NCI-H146 treated with DMSO at 0.1 percent for 48 hours (cell line): ENCODE data around the gene STK32C.
"Not testable (repeated sequence)": the region's sequence is repeated elsewhere in the genome, so short reads cannot be mapped to it uniquely, and the experiment has no call there.

ENCODE experiments used
- DNase-seq: peaks from one replicate; lab custom pipeline; 2025; ENCODE audit not compliant: unreplicated experiment; lab: John Stamatoyannopoulos, UW

The STK32C gene

DNA sequence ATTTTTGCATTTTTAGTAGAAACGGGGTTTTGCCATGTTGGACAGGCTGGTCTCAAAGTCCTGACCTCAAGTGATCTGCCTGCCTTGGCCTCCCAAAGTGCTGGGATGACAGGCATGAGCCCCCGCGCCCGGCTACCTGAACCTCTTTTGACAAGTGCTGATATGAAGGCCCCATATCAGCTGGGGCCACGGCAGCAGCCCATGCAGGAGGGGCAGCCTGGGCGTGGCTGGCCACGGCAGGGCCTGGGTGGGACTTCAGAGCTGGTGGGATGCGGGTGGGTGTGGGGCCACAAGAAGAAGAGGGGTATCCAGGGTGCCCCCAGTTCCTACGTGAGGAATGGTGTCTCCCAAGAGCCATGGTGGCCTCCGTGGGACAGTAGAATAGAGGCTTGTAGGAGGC lies 31.1 kb upstream of the STK32C start:
- DNase-seq: no peak

DNA sequence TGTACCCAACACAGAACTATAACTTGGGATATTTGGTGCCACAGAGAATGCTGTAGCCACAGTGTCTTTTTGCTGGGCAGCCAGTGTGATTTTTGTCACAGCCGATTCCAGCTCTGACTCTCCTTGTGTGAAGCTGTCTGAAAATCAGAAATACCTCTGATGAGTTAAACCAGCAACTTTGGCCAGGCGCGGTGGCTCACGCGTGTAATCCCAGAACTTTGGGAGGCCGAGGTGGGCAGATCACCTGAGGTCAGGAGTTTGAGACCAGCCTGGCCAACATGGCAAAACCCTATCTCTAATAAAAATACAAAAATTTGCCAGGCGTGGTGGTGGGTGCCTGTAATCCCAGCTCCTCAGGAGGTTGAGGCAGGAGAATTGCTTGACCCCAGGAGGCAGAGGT lies 30.1 kb upstream of the STK32C start:
- DNase-seq: not testable (repeated sequence)

DNA sequence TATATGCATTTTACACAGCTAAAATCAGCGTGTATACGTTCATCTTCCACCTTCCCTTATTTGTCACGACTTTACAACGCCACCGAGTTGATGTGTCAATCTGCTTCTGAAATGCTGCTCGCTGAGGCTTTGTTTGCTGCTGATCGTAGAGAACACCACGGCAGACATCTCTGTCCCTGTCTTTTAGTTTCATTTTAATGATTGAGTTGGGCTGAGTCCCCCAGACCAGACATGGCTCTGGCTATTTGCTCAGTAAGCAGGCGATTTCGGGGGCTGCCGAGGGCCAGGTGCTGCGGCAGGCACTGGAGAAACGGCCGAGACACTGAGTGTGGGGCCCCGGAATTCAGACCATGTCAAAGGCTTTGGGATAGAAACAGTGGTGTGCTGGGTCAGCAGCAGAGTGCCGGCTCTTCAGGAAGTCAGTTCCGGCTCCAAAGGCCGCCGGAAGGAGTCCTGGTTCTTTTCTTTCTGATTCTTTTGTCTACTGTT lies 29.2 kb upstream of the STK32C start:
- DNase-seq: no peak

DNA sequence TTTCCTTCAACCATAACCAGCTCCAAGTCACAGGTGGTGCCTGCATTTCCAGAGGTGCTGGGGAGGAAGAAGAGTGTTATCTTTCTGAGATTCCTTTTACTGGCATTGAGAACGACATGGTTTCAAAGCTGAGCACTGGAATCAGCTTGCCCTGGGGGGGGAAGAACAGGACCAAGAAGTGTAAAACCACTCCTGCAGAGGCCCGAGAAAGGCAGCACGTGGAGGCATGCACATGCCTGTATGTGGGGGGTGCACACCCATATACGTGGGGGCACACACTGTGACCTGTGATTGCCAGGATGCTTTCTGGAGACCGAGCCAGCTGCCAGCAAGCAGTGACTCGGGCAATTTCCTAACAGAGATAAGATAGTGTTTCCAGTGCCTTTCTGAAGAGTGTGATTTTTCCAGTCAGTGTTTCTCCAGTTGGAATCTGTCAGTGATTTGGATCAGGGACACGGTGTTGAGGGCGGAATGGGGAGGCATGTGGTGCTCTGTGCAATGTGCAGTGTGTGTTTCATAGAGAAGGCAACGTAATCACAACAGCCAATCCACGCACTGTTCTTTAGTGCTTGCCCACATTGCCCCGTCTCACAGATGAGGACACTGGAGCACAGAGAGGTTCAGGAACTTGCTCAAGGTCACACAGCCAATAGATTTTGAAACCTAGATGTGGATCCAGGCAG lies 28.5 kb upstream of the STK32C start:
- no peak for DNase-seq

DNA sequence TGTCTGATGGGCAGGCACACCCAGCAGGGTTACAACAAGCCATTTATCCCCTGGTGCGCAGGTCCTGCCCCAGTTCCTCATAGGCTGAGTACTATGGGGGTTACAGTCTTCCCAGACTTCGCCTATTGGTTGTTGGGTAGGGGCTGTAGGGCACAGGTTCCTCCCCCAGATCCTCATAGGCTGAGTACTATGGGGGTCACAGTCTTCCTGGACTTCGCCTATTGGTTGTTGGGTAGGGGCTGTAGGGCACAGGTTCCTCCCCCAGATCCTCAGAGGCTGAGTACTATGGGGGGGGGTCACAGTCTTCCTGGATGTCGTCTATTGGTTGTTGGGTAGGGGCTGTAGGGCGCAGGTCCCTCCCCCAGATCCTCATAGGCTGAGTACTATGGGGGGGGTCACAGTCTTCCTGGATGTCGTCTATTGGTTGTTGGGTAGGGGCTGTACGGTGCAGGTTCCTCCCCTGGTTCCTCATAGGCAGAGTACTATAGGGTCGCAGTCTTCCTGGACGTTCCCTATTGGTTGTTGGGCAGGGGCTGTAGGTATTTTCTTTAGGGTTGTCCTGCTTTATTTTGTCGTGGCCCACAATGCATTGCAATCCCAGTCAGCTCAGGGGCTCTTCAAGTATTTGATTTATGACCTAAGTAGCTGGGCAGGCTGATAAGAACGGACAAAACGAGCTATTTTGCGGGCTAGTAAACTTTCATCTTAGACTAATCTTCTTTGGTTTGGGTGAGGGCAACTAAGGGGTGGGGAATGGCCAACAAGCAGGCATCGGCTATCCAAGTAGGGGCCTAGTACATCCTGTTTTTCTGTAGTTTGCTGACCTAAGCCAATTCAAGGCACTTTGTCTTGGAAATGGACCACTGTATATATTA lies 27.7 kb upstream of the STK32C start:
- DNase-seq: no peak

DNA sequence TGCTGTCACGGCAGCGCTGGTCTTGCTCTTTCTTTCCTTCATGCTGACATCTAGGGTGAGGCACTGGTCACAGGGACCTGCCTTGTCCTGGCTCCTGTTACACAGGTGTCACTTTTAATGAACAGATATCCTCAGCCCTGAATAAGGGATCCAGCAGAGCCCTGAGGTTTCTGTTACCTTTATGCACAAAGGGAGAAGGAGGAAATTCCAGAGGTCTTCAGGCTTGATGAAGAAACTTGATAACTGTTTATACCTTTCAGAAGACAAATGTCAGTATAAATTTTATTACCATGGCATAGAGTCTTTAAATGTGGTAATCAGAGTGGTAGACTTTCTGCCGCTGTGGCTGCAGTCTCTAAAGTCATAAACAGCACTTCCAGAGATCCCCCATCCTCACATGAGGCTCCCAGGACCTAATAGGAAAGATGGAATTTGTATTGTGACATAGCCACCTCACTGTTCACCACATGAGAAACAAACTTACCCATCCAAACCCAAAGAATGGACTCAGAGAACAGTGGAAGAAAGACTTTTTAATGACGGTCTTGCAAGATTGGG lies 27.0 kb upstream of the STK32C start:
- DNase-seq: no peak

DNA sequence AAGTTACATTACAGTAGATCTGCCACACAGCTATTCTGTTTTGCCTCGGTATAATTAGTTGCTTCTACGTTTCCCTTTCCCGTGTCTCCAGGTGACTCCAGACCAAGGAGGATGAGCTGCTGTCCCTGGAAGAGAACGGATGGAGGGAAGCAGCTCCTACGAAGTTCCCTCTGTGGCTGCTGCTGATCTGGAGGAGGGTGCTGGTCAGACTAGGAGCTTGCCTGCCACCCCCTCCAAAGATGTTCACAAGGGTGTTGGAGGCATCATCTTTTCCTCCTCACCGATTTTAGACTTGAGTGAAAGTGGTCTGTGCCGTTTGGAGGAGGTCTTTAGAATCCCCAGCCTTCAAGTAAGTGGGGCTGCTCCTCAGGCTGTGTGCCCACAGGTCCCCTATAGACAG lies 25.6 kb upstream of the STK32C start:
- DNase-seq: no peak

DNA sequence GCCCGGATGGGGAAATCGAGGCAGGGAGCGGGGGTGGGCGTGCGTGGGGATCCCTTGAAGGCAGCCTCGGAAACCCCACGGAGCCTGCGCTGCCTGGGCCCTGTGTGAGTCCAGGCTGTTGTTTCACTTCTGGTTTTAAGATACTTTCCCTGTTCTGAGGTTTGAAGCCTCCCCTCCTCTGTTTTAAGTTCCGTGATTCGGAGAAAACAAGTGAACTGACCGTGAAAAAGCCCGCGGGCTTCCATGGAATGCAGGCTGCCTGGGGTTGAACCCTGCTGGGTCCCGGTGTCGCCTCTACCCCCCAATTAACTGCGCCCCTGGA lies 24.6 kb upstream of the STK32C start:
- DNase-seq: no peak

DNA sequence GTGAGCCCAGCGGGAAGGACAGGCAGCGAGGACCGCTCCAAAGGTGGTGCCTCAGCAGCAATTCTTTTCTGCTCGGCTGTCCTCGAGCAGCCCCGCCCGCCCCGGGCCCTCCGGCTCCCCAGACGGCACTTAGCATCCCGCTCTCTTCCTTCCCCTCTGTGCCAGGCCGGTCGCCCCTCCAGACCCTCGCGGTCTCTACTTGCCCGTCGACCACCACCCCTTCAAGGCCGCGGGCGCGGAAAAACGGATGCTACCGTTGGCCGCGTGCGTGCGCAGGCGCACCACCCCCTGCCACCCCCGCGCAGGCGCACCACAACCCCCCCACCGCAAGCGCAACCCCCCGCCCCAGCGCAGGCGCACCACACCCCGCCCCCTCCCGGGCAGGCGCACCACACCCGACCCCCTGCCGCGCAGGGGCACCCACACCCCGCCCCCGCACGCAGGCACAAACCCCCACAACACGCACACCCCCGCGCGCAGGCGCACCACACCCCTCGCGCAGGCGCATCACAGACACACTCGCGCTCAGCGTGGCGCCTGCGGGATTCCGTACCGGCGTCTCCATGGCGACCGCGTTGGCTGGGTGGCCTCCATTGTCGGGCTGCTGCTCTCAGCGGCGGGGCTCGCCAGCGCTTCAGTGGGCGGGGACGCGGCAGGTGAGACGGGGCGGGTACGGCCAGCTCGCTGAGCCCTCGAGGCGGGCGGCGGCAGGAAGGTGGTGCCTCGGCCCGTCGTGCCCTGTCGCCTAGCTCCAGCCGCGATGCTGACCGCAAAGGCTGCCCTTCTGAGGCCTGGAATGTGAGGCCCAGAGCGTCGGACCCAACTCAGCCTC lies 24.1 kb upstream of the STK32C start, which contains the start of gene LRRC27:
TSS of gene LRRC27 (plus strand) at position 593 of the 832 bp plus-strand sequence. CDS start 1,332 bp downstream, outside the sequence.
- peak; percentile 94 for DNase-seq

DNA sequence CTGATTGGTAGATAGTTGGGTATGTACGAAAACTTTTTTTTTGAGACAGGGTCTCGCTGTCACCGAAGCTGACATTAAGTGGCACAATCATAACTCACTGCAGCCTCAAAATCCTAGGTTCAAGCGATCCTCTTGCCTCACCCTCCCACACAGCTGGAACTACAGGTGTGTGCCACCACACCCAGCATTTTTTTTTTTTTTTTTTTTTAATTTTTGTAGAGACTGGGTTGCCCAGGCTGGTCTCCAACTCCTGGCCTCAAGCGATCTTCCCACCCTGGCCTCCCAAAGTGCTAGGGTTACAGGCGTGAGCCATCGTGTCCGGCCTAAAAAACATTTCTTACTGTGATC lies 22.7 kb upstream of the STK32C start:
- no peak for DNase-seq

DNA sequence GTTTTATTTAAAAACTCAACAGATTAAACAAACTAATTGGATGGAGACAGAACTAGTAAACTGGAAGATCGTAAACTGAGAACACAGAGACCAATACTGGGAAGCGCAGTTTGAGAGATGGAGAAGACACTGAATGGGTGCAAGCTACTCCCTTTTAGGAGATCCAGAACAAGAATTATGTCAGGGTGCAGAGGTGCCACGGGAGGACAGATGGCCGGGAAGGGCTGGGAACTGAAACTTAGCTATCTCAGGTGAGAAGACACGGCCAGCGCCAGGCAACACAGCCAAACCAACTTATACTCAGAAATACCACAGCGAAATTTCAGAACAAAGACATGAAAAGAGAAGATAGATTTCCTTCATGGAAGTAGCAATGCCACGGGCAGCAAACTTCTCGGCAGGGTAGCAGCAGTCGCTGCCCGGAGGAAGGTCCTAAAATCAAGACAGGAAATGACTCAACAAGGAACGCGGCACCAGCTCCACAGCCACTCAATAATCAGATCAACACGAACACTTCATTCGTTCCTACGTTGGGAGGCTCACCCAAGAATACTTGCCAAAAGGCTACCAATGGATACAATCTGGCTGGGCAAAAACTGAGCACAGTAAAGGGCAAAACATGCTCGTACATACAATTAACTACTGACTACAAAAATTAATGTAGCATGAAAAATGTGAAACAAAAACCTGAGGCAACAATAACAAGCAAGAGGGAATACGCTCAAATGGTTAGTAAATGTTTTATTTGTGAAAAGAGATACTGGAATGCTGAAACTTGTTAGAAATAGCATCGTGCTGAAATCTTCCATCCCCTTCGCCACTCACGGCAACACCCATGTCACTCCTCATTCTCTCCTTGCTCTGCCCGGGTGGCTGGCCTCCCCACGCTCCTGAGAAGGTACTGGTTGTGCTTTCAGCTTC lies 22.1 kb upstream of the STK32C start:
- no peak for DNase-seq

DNA sequence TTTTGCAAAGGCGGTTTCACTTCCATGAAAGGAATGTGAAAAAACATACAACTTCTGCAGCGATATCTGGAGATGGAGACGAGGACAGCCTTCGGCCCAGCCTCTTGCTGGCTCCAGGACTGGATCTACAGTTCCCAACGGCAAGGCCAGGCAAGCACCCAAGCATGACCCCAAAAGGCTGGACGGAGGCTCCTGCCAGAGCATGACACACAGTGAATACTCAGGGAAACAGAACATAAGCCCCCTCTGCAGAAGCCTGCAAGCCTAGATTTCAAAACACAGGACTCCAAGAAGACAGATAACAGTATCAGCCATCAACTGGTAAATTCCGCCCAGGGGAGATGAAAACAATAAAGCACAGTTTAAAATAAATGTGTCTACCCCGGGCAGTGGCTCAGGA lies 21.0 kb upstream of the STK32C start:
- DNase-seq: no peak

DNA sequence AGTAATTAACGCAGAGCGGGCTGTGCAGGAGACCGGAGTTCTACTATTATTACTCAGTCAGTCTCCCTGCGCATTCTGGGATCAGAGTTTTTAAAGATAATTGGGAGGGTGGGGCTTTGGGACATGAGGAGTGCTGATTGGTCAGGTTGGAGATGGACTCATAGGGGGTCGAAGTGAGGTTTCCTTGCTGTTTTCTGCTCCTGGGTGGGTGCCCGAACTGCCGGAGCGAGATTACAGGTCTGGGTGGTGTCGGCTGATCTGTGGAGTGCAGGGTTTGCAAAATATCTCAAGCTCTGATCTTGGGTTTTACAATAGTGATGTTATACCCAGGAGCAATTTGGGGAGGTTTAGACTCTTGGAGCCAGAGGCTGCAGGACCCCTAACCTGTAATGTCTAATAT lies 20.4 kb upstream of the STK32C start:
- DNase-seq: no peak

DNA sequence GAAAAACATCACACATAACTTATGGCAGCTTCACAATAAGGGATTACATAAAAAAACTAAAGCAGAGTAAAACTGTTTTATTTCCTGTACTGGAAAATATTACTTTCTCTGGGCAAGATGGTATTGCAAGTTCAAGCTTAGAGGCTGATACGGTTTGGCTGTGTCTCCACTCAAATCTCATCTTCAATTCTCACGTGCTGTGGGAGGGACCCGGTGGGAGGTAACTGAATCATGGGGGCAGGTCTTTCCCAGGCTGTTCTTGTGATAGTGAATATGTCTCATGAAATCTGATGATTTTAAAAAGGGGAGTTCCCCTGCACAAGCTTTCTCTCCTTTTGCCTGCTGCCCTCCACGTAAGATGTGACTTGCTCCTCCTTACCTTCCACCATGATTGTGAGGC lies 19.2 kb upstream of the STK32C start:
- DNase-seq: no peak

DNA sequence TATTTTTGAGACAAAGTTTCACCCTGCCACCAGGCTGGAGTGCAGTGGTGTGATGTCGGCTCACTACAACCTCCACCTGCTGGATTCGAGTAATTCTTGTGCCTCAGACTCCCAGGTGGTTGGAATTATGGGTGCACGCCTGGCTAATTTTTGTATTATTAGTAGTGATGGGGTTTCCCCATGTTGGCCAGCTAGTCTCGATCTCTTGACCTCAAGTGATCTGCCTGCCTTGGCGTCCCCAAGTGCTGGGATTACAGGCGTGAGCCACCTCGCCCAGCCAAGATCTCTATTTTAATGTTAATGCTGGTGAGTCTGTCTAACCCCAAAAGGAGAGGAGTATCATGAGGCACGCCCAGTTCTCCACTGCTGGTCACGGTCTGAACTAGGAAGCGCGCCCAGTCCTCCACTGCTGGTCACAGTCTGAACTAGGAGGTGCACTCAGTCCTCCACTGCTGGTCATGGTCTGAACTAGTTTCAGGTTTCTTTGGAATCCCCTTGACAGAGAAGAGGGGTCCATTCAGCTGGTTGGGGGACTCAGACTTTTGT lies 18.7 kb upstream of the STK32C start:
- DNase-seq: no peak

DNA sequence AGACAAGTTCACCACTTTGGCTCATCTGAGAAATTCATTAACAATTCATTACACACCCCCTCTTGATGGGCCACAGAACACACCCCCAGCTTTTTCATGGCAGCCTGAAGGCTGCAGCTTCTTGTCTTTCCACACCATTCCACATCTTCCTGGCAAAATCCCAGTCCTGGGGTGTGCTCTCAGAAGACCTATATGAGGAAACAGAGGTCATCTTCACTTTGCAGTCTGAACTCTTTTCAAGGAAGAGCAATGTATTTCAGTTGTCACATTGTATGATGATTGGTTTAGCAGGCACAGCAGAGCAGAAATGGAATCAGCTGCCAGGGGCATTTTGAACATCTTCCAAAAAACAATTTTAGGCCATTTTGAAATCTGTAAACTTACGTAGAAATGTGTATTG lies 16.4 kb upstream of the STK32C start:
- no peak for DNase-seq

DNA sequence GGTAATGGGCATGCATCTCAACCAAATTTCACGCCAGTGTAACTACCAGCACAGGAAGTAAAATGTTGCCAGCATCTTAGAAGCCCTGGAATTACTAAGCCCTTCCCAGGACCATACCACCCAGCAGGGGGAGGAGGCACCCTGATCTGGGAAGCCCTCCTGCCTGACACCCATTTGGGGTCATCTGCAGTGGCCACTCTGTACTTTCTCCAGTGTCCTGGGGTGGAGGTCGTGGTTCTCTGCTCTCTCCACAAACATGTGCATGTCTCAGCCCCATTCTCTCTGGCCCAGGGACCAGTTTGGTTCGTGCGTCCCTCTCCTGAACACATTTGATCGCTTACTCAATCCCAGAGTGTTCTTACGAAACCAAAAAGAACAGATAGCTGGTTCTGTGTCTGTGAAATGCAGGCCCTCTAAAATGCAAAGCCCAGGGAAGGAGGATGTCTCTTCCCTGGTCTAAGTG lies 14.9 kb upstream of the STK32C start:
- DNase-seq: no peak

DNA sequence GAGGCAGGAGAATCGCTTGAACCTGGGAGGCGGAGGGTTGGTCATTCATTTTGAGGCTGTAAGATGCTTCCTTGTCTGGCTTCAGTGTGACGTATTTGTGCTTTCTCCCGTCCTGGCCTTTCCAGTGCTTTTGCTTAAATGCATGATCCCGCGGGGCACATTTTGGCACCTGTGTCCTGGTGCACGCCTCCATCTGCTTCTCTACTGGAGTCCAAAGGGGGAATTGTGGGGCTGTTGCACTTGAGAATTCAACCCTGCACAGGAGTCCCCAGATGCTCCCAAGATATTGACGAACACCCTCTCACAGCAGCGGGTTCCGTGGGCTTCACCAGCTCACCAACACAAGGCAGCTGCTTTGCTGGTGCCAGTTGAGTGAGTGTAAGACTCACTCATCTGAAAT lies 14.0 kb upstream of the STK32C start:
- no peak for DNase-seq

DNA sequence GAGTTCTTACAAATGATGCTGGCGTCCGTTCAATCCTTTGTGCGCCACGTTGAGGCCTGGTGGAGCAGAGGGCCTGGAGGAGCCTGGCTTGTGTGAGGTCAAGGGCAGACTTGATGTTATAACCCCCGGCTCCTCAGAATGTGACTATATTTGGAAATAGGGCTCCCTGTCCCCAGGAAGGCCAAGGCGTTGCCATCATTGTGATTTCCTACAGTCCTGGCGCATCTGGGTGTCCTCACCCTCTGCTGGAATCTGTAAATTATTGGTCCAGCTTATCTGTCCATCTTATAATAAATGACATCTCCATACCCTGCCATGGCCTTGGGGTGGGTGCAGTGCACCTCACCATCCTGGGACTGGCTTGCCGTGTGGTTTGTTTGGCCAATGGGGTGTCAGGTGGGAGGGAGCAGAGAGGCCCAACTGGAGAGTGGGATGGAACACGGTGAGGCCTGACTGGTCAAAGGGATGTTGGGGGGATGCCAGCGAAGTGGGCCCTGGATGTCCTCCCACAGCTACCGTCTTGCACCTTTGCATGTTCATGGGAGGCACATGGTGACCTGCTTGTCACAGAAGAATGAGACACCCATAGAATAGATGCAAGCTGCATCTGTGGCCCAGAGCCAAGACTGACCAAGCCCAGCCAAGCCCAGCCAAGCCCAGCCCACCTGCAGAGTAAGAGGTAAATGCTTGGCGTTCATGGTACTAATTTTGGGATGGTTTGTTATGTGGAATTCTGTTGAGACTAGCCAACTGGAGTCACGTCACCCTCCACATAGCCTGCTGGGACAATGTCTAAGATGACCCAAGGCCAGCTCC lies 13.1 kb upstream of the STK32C start:
- no peak for DNase-seq
